GM21360 (cell line): ENCODE results near the gene ALMS1.
"Not testable (repeated sequence)": the region's sequence is repeated elsewhere in the genome, so short reads cannot be mapped to it uniquely, and the experiment has no call there.

Source experiments
- ATAC-seq: cut with Tn5 transposase; IDR thresholded peaks from one replicate; pipeline ENCODE4 v1.9.1; 2021; ENCODE audit warnings: mild to moderate bottlenecking, moderate library complexity; ENCODE audit not compliant: unreplicated experiment

The ALMS1 gene, protein sequence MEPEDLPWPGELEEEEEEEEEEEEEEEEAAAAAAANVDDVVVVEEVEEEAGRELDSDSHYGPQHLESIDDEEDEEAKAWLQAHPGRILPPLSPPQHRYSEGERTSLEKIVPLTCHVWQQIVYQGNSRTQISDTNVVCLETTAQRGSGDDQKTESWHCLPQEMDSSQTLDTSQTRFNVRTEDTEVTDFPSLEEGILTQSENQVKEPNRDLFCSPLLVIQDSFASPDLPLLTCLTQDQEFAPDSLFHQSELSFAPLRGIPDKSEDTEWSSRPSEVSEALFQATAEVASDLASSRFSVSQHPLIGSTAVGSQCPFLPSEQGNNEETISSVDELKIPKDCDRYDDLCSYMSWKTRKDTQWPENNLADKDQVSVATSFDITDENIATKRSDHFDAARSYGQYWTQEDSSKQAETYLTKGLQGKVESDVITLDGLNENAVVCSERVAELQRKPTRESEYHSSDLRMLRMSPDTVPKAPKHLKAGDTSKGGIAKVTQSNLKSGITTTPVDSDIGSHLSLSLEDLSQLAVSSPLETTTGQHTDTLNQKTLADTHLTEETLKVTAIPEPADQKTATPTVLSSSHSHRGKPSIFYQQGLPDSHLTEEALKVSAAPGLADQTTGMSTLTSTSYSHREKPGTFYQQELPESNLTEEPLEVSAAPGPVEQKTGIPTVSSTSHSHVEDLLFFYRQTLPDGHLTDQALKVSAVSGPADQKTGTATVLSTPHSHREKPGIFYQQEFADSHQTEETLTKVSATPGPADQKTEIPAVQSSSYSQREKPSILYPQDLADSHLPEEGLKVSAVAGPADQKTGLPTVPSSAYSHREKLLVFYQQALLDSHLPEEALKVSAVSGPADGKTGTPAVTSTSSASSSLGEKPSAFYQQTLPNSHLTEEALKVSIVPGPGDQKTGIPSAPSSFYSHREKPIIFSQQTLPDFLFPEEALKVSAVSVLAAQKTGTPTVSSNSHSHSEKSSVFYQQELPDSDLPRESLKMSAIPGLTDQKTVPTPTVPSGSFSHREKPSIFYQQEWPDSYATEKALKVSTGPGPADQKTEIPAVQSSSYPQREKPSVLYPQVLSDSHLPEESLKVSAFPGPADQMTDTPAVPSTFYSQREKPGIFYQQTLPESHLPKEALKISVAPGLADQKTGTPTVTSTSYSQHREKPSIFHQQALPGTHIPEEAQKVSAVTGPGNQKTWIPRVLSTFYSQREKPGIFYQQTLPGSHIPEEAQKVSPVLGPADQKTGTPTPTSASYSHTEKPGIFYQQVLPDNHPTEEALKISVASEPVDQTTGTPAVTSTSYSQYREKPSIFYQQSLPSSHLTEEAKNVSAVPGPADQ (N-terminal part only)

DNA sequence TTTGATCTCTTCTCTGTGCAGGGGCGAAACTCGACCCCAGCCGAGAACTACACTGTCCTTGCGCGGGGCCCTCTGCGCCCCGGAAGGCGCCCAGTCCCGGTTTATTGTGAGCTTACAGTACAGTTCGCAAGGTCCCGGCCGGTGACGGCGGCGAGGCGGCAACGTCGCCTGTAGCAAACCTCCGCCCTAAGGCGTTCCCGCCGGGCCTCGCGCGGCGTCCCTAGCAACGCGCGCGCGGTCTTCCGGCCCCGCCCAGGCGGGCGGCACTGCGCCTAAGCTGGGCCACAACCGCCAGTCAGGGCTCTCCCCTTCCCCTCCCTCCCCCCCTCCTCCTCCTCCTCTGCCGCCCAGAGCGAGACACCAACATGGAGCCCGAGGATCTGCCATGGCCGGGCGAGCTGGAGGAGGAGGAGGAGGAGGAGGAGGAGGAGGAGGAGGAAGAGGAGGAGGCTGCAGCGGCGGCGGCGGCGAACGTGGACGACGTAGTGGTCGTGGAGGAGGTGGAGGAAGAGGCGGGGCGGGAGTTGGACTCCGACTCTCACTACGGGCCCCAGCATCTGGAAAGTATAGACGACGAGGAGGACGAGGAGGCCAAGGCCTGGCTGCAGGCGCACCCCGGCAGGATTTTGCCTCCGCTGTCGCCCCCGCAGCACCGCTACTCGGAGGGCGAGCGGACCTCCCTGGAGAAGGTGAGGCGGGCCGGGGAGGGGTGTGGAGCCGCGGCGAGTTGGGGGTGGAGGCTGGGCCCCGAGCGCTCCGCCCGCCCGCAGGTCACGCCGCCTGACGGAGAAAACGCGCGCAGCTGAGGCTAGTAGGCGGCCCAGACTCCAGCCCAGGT, at the start of gene ALMS1:
Gene ALMS1, plus strand, starts transcription at position 333 of the 838 bp plus-strand sequence. Its CDS starts 33 bp downstream, at position 366.
- peak; percentile 83 for ATAC-seq

DNA sequence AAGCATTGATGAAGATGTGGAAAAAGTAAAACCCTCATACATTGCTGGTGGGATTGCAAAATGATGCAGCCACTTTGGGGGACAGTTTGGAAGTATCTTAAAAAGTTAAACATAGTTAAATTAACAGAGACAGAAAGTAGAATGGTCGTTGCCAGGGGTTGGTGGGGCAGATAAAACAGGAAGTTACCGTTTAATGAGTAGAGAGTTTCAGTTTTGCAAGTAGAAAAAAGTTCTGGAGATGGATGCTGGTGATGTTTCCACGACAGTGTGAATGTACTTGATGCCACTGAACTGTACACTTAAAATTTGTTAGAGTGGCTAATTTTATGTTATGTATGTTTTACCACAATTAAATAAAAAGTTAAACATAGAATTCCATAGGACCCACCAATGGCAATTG, 47.8 kb upstream of the ALMS1 start:
- ATAC-seq = no peak

DNA sequence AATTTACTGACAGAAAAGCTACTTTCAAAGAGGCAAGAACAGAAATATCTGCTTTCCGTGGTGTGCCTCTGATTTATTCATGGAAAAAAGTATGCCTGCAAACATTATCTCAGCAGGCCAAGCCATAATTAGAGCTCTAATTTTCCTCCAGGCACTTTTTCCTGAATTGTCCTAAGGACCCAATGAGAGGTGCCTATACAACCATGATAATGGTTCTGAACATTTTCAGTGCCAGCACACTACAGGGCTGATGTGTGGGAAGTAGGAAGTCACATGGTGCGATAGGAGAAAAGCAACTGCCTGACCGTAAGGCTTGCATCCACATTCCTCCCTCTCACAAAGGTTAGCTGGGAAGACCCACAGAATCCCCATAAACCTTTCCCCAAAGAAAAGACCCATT, 46.4 kb upstream of the ALMS1 start:
- no peak for ATAC-seq

DNA sequence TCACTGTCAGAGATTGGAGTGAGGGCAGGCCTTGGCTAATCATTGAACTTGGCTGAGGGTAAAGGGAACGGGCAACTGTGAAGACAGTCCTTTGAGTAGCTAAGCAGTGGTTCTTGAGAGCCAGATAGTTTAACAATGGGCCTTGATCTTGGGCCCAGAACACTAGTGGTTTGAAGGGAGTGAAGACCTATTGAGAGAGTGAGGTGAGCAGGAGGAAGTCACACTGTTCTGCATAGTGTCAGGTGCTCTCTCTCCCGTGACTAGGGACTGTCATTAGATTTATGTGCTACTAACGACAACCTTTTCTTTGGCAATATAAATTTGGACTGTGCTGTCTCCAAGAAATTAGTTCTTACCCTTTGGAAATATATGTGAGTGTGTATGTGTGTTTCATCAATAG, 44.6 kb upstream of the ALMS1 start:
- no peak for ATAC-seq

DNA sequence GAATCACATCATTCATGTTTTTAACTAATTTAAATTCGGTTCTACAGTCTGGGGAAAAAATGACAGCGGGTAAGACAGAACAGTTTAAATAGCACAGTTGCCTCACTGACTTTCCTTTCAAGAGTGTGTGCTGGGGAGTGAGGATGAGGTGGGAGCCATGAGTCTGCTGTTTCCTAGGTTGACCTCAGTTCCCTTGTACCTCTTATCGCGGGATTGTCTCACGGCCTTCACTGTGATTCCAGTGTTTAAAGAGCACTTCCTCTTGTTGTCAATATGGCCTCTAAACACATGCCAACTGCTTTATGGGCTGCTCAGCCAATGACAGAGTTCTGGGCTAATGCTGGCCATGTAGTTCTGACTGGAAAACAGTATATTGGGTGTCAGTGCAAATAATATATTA, 41.6 kb upstream of the ALMS1 start:
- ATAC-seq = no peak

DNA sequence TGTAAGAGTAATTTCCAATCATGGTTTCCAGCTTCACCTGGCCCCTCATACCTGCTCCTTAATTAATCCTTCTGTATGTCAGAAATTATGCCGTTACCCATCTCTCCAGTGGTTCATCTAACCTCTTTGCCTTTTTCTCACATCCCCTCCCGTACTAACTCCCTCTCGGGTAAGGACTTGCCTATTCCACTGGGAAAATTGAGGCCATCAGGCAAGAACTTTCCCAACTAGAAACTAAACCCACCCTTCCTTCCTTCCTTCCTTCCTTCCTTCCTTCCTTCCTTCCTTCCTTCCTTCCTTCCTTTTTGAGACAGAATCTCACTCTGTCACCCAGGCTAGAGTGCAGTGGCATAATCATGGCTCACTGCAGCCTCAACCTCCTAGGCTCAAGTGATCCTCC, 40.9 kb upstream of the ALMS1 start:
- not testable (repeated sequence) for ATAC-seq

DNA sequence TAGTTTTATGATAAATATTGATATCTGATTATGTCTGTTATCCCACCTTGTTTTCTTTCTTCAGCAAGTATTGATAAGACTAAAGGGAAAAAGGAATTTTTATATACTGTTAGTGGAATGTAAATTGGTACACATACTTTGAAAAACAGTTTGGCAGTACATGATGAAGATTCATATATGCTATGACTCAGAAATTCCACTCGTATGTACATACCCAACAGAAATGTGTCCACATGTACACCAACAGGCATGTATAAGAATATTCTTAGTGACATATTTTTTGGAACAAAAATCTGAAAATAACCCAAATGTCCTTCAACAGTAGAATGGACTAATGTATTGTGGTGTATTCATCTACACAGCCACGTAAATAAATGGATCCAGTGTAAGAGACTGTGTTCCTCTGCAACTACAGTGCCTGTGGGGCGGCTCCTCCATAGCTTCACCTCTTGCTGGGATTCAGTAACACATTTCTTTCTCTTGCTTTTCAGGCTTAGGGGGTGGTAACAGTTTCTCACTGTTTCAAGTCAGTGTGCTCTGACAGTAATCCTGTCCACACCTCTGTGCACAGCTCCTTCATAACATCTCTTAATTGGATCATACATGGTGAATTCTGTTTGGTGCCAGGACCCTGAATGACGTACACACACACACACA, 35.5 kb upstream of the ALMS1 start:
- ATAC-seq = no peak

DNA sequence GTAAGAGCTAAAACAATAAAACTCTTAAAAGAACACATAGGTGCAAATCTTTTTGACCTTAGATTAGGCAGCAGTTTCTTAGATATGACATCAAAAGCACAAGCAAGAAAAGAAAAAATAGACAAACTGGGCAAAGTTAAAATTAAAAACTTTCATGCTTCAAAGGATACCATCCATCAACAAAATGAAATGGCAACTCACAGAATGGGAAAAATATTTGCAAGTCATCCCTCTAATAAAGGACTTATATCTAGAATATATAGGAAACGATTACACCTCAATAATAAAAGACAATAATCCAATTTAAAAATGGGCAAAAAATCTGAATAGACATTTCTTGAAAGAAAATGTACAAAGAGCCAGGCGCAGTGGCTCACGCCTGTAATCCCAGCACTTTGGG, 29.5 kb upstream of the ALMS1 start:
- ATAC-seq = no peak

DNA sequence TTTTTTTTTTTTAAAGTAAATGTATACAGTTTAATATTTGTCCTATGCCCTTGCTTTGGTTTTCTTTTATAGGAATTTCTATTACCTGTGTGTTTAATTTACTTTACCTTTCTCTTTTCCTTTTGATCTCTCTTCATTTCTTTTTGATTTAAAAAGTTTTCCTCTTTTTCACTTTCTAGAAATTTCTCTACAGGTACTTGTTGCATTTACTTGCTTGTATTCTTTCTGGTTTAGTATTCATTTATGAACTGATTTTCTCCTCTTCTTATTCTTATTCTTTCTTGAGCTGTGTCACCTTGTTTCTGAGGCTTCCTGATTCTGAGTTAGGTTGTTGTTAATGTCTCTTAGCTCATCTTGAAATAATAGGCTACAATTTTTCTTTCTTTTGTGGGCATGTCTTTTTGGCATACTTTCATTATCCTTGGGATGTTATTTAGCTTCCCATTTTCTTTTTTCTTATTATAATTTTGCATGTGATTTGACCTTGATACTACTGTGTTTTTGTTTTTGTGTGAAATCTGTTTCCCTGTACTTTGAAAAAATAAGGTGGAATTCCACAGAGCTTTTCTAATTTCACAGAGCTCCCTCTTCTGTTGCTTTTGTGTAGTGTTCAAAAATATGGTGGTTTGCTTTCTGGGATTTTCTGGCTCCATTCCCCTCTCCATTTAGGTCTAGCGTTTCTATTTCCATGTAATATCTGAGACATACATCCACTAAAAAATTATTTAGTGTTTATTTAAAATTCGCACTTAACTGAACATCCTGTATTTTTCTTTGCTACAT, 25.5 kb upstream of the ALMS1 start:
- no peak for ATAC-seq

DNA sequence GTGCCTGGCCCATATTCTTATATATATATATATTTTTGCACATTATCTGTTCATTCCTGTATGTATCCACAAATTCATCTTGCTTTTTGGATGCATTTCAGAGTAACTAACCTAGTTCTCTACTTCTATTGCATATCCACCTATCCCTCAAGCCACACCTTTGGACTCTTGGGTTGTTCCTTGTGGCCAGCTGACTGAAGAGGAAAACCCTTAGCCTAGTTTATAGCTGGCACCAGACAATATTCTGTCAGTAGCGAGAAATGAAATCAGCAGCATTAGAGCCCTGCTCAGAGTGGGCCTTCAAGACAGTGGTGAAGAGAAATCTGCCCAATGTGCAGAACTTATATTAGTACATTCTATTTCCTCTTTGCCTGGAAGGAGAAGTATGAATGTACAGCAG, 19.6 kb upstream of the ALMS1 start:
- ATAC-seq = no peak

DNA sequence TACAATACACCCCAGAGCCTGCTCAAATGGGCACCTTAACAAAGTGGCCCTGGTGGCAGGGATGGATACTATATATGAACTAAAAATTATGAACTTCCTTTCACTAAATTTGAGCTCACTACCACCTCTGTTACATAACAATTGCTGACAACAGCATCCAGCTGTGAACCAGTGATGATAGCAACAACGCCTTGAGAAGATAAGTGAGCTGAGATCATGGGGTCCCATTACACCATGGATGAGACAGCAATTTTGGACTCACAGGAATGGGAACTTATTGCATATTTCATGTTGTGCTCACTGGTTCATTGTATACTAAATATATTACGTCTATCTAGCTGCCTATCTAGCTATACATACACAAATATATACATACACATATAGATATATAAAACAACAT, 16.9 kb upstream of the ALMS1 start:
- ATAC-seq = no peak

DNA sequence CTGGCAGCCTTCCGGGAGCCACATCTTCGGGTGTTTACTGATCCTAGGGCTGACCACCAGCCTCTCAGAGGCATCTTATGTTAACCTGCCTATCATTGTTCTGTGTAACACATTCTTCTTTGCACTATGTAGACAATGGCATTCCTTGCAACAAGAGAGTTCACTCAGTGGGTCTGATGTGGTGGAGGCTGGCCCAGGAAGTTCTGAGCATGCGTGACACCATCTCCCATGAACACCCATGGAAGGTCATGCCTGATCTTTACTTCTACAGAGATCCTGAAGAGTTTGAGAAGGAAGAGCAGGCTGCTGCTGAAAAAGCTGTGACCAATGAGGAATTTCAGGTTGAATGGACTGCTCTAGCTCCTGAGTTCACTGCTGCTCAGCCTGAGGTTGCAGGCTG, 15.3 kb upstream of the ALMS1 start:
- ATAC-seq = no peak

DNA sequence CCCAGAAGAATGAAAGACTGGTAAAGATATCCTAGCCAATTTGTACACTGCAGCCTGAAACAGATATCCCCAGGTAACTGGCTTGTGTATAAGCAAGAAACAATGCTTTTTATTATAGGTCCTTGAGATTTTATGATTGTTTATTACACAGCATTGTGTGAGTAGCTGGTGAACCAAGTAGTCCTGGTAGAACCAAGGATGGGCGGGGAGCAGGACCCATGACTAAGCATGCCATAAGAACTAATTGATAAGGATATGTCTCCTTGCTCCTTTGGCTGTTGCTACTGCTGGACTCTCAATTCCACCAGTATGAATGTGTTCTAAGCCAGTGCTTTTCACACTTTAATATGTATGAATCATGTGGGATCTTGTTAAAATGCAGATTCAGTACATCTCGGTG, 12.3 kb upstream of the ALMS1 start:
- ATAC-seq = no peak

DNA sequence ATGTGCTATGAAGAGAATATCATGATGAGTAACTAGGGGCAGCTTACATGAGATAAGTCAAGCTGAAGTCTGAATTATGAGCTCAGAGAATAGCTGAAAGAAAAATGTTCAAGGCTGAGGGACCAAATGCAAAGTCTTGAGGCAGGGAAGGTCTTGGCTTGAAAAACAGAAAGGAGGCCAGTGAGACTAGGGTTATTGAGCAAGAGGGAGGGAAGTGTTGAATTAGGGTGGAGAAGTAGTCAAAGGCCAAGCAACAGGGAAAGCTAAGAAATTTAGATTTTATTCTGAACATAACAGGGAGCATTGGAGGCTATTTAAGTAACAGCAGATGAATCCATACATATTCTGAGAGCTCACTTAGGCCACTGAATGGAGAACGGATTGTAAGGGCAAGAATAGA, 11.4 kb upstream of the ALMS1 start:
- ATAC-seq = no peak

DNA sequence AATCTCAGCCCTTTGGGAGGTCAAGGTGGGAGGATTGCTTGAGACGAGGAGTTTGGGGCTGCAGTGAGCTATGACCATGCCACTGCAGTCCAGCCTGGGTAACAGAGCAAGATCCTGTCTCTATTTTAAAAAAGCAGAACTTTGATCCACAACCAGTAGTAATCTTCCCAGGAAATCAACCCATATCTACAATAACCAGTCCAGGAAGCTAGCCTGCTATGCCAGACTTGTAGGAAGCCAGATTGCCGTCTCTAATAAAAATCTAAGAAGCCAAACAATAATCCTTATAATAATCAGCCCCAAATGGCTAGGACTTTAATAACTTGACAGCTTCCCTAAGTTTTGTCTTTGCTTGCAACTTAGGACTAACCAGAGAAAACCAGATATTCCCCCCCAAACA, 9.0 kb upstream of the ALMS1 start:
- no peak for ATAC-seq

DNA sequence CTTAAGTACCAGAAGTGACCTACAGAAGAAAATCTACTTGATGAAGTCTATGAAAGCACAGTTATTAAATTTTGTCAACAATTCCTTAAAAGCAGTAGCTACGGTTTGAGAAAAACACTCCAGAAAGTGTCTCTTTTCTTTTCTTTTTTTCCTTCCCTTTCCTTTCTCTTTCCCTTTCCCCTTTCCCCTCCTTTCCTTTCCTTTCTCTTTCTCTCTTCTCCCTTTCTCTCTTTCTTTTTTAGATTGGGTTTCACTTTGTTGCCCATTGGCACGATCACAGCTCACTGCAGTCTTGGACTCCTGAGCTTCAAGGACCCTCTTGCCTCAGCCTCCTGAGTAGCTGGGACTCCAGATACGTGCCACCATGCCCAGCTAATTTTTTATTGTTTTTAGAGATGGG, 2.6 kb upstream of the ALMS1 start:
- ATAC-seq = no peak

DNA sequence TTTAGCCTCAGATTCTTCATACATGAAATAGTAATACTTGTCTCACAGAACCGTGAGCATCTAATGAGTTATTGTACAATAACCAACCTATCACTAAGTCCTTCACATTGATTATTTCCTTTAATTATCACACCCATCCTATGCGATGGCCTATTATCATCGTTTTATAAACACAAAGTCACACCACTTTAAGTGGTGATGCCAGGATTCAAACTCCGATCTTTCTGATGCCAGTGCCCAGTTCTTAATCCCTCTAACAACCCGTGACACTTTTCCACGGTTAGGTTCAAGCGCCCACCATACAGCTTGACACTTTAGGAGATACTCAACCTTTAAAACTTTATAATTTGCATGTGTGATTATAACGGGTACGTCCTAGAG, 523 bp upstream of the ALMS1 start:
- ATAC-seq = no peak

DNA sequence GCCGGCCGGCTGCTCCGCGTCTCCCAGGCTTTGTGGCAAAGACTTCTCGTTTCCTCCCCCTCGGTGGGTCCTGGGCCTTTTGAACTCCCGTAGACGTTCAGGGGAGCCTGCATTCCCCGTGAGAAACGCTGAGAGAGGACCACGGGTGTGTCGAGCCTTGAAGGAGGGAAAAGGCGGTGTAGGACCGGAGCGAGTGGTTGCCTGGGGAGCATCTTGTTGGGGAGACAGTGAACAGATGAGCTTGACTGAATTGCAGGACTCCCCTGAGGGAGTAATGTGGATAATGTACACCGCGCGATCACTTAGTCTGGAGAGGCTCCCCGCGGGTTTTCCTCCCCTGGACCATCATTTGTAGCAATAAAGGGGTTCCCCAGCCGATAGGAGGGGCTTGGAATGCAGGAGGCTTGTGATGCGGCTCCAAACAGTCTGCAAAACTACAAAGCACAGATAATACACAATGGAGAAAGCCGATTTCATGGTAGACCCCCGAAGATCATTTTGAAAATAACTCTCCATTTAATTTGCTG, 769 bp downstream of the ALMS1 start:
- ATAC-seq = peak; percentile 11
